HT1080 (cell line): ENCODE data around the gene SGPP1. TPM values are rescaled to one million over a fixed set of nuclear protein-coding genes. Genes with fewer than 3 reads are reported as not detected.
"Not testable (repeated sequence)": the region's sequence is repeated elsewhere in the genome, so short reads cannot be mapped to it uniquely, and the experiment has no call there.

Source experiments
- DNase-seq: peaks from one replicate; pipeline ENCODE4 v3.0.0-alpha.2; 2015; ENCODE audit warnings: low read depth
- total RNA-seq: library from RNA; depleted of rRNA; stranded (reverse); fragments of >200 nt; shearing (Covaris generic); gene quantifications from 2 replicates; pipeline ENCODE4 v1.2.3, GENCODE V29; 2014

Gene SGPP1
- total RNA-seq, 1 experiment from 2014 or later, result 21.8 TPM

GRCh38 chr14:63673886-63674497, 53.9 kb downstream of the SGPP1 start:
- no peak for DNase-seq

- DNase-seq, result no peak
These were observed 54.6 kb downstream of the SGPP1 start for GRCh38 chr14:63673255-63673654.

DNA sequence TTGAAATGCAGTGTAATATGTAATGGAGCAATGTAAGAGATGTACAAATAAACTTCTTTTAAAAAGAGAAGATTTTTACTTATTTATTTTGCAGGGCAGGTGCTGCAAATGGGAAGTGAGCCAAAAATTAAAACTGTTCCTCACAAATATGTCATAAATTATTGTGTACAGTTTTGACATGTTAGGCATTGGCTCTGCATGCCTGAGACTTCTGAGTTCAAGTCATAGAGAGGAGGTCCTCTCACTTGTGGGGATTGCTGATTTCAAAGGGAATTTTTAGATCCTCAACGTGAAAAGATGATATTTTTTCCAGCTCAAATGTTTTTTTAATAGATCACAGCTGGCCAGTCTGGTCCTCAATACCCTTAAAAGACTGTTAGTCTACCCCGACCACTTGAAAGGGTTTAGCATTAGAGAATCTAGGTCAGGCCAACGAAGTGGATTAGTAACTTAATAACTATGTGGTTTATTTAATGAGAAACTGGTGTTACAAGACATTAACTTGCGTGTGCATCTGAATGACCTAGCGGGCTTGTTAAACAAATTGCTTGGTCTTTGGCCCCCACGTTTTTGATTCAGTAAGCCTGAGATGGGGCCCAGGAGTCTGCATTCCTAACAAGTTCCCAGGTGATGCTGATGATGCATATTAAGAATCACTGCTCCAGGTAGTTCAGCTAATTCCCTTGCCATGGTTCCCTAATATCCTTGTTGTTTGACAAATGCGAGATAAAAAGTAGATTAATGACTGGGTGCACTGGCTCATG, 55.3 kb downstream of the SGPP1 start:
- DNase-seq, result no peak

DNA sequence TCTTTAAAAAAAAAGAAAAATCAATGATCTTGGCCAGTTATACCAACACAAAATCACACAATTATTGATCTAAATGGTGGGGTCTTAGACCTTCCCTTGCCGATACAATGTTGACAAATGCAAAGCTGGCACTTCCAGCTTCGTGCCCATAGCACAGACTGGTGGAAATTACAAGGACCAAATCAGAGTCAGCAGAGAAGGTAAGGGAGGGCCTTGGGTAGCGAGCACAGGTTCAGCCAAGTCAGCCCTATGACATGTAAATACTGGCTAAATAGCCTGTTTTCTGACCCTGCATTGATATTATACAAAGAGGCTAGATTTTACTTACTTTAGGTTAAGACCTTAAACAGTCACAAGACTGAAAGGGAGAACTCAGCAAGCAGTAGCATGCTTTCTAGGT, 55.9 kb downstream of the SGPP1 start:
- DNase-seq, result no peak

DNA sequence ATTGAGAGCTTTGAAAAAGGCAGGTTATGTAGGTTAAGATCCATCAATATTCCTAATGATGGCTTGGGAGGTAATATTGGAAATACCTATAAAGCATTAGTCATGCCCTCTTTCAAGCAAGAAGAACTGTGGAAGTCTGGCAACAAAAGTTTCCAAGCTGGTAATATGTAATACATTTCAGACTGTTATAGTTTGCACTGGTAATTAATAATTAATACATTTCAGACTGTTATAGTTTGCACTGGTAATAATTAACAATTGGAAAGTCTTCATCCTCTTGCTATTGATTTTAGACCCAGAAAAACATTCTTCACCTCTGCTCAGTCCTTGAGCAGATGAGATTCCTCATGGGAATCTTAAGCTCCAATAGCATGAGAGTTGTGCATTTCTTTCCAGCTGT, 57.2 kb downstream of the SGPP1 start:
- no peak for DNase-seq

GRCh38 chr14:63666335-63666734, 61.5 kb downstream of the SGPP1 start:
- DNase-seq, result no peak

- DNase-seq, result peak; percentile 32
These were observed 64.2 kb downstream of the SGPP1 start for GRCh38 chr14:63663428-63664341.

- DNase-seq, result no peak
These were observed 65.1 kb downstream of the SGPP1 start for GRCh38 chr14:63662776-63663175.

DNA sequence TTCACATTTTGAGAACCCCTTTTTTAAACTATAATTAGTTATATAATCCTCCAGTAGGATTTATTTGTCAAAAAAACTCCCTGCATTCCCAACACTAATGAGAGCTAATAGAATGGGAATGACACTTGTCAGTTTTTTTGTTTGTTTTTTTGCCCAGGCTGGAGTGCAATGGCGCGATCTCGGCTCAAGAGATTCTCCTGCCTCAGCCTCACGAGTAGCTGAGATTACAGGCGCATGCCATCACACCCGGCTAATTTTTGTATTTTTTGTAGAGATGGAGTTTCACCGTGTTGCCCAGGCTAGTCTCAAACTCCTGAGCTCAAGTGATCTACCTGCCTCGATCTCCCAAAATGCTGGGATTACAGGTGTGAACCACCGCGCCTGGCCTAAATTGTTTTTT, 66.0 kb downstream of the SGPP1 start:
- not testable (repeated sequence) for DNase-seq

GRCh38 chr14:63659726-63660125, 68.1 kb downstream of the SGPP1 start:
- DNase-seq, result no peak

GRCh38 chr14:63656194-63656593, 71.7 kb downstream of the SGPP1 start:
- DNase-seq, result no peak

- no peak for DNase-seq
These were observed 72.9 kb downstream of the SGPP1 start for GRCh38 chr14:63654936-63655335.

GRCh38 chr14:63654346-63654745, 73.5 kb downstream of the SGPP1 start:
- no peak for DNase-seq

DNA sequence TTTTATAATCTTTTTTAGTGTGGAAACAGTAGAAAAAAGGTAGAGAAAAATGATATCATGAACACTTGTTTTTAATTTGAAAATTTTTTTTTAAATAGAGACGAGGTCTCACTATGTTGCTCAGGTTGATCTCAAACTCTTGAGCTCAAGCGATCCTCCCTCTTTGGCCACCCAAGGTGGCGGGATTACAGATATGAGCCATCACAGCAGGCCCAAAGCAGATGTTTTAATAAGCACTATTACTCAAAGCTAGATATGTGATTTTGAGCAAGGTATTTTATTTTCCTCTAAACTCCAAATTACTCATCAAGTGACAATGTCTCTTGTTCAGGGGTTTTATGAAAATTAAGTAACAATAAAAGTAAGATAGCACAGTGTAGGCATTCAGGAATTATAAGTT, 75.5 kb downstream of the SGPP1 start:
- DNase-seq, result no peak

DNA sequence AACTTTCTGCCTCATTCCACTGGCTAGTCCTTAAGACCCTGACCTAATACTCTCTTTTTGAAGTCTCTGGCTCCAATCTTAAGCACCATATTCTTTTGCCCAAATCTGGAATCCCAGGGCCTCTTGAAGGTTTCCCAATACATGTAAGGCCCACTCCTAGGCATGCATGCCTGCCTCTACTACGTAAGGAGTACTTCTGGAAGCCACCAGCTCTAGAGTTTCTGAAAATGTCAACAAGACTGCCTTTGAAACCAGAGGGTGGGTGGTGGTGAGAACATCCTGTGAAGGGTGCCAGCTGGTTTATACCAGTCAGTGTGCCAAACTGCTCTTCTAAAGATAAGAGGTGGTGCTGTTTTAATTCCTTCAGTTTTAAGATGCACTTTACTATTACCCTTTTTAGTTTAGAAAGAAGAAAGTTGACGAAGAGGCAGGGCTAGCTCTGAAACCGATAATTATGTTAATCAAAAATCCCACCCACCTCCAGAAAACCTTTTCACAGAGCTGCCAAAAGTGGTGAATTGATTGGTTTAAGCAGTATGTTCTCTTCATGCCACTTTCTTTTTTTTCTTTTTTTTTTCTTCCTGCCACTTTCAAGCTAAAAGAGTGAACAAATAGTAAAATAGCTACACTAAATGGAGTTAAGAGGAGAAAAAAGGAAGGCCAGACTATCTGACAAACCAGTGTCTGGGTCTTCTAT, 77.5 kb downstream of the SGPP1 start:
- no peak for DNase-seq

- DNase-seq, result no peak
These were observed 80.0 kb downstream of the SGPP1 start for GRCh38 chr14:63647696-63648410.

DNA sequence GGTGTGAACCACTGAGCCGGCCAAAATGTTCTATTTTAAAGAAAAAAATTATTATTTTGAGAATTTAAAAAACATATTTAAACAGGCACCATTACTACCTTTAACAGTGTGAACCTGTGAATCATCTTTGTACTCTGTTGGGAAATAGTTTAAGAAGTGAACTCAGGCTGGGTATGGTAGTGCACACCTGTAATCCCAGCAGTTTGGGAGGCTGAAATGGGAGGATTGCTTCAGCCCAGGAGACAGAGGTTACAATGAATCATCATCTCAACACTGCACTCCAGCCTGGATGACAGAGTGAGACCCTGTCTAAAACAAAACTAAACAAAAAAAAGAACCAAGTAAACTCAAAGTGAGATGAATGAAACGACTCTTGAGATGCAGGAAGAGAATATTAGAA, 83.1 kb downstream of the SGPP1 start:
- no peak for DNase-seq

DNA sequence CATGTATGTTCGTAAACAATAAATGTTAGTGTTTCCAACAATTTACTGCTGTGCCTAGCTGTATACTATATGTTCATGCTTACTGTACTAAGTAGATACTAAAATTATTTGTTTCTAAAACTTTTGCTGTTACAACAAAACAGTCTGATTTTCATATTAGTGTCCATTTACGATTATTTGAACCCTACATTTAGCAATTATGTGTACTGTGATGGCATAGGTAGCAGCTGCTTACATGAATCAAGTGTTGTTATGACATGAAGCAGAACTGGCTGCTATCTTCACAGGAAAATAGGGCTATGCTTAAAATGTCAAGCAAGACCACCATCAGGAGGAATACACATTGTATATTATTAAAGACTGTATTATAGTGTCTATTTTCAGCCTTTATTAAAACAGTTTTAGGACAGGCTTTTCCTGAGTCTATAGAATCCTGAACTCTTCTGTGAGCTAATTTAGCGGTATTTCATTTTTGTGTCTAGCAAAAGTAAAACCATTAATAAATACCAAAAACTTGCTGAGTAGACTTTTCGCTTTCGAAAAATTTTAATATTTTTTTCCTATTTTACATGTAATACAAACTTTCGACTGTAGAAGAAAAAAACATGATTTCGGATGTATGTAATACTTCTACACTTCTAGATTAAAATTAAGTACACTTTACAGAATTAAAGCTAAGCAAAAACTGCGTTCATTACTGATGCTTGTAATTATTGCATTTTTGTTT, 85.0 kb downstream of the SGPP1 start:
- DNase-seq, result no peak

GRCh38 chr14:63642229-63642611, 85.6 kb downstream of the SGPP1 start:
- DNase-seq, result peak; percentile 91
